Naive thymus-derived CD8-positive, alpha-beta T cell (primary cell): ENCODE measurements around the gene TNNI2. TPM values are rescaled to one million over a fixed set of nuclear protein-coding genes. Genes with fewer than 3 reads are reported as not detected.

Source experiments
- ATAC-seq, 2 donors: fragments of 150-1000 bp; cut with Tn5 transposase in 1 of 2; sonication (Bioruptor Pico), chemical (Tn5 transposase) in 1 of 2; 1 replicate in 1 of 2; 2 replicates in 1 of 2; pipeline ENCODE4 v1.10.0; 2021; ENCODE audit warnings: mild to moderate bottlenecking in 2 of 2, moderate library complexity in 2 of 2
- POLR2A ChIA-PET: fragments of 350-600 bp; sonication (Branson Sonifier 250); formaldehyde crosslinking; loops from one replicate; lab custom pipeline; 2021; ENCODE audit warnings: antibody characterized with exemption; lab: Charles Lee
- DNase-seq, 10 donors: peaks; one replicate each; pipeline versions ENCODE4 v3.0.0 to v3.0.0-alpha.2; 2020 to 2022
- H3K27ac Mint-ChIP-seq, 10 donors: one replicate each; pipeline ENCODE4 v1.8.0; 2020 to 2022; ENCODE audit warnings: mild to moderate bottlenecking in 10 of 10, mixed read lengths in 10 of 10, moderate library complexity in 4 of 10, inconsistent platforms in 1 of 10
- H3K27me3 Mint-ChIP-seq, 5 donors: one replicate each; pipeline ENCODE4 v1.8.0; 2021 to 2022; ENCODE audit warnings: mixed read lengths in 5 of 5
- H3K36me3 Mint-ChIP-seq, 3 donors: one replicate each; pipeline ENCODE4 v1.8.0; 2020 to 2022; ENCODE audit warnings: mixed read lengths in 3 of 3, mild to moderate bottlenecking in 2 of 3, inconsistent platforms in 1 of 3
- H3K4me1 Mint-ChIP-seq, 4 donors: one replicate each; pipeline ENCODE4 v1.8.0; 2021 to 2022; ENCODE audit warnings: mixed read lengths in 4 of 4
- H3K4me3 Mint-ChIP-seq, 10 donors: one replicate each; pipeline ENCODE4 v1.8.0; 2020 to 2022; ENCODE audit warnings: mild to moderate bottlenecking in 10 of 10, mixed read lengths in 10 of 10, moderate library complexity in 6 of 10, inconsistent platforms in 1 of 10
- H3K9me3 Mint-ChIP-seq, 9 donors: one replicate each; pipeline ENCODE4 v1.8.0; 2020 to 2022; ENCODE audit warnings: mixed read lengths in 9 of 9, mild to moderate bottlenecking in 3 of 9, inconsistent platforms in 1 of 9, moderate library complexity in 1 of 9
- polyA plus RNA-seq, 3 donors: library from polyadenylated mRNA; unstranded; fragments of 300-500 nt; fragmentation: Illumina TruSeq; gene quantifications; one replicate each; pipeline ENCODE4 v1.2.3, GENCODE V29; 2021
- total RNA-seq, 8 experiments: library from RNA in 2 of 8; stranded (reverse) in 2 of 8; gene quantifications; one replicate each; pipeline ENCODE4 v1.2.3 and lab custom pipeline; 2021 to 2026

The TNNI2 gene
- total and polyA plus RNA-seq, 5 experiments from 2014 or later = not detected

DNA sequence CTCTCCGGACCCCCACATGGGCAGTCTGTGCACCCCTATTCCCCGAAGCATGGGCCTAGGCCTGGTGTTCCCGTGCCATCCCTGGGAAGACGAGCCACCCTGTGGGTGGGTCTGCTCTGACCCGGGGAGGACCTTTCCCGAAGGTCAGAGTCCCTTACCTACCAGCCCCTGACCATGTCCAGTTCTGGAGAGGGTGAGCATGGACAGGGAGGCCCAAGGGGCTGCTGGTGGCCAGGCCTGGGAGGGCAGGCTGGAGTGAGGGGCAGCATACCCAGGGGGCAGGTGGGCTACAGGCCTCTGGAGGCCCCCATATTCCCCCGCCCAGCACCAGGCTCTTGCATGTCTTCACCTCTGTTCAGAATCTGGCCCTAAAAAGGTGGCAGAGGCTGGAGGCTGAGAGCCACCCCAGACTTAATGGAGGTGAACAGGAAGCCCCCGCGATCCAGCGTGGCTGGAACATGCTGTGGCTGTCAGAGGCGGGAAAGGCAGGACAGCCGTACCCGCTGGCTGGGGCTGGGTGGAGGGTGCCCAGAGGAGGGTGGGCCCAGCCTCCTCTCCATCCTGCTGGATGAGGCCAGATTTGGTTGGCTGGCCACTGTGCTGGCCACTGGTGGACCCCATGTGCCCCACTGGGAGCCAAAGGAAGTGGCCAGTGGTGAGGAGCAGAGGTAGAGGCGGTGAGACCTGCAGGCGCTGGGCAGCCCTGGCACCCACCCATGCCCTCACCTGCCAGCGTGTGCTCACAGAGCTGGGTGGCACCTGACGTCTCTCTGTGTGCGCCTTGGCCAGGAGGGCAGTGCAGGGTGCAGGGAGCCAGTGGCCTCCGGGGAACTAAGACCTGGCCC lies 15.2 kb upstream of the TNNI2 start:
- Mint-ChIP-seq H3K4me1 (peaks cover 0 to 6% (median 0%) of the 10 kb centered on the region in 4 donors), H3K9me3 (peaks cover 0 to 18% (median 4%) of the 10 kb centered on the region in 9 donors), H3K36me3 (peaks cover 0 to 6% (median 0%) of the 10 kb centered on the region in 3 donors)

DNA sequence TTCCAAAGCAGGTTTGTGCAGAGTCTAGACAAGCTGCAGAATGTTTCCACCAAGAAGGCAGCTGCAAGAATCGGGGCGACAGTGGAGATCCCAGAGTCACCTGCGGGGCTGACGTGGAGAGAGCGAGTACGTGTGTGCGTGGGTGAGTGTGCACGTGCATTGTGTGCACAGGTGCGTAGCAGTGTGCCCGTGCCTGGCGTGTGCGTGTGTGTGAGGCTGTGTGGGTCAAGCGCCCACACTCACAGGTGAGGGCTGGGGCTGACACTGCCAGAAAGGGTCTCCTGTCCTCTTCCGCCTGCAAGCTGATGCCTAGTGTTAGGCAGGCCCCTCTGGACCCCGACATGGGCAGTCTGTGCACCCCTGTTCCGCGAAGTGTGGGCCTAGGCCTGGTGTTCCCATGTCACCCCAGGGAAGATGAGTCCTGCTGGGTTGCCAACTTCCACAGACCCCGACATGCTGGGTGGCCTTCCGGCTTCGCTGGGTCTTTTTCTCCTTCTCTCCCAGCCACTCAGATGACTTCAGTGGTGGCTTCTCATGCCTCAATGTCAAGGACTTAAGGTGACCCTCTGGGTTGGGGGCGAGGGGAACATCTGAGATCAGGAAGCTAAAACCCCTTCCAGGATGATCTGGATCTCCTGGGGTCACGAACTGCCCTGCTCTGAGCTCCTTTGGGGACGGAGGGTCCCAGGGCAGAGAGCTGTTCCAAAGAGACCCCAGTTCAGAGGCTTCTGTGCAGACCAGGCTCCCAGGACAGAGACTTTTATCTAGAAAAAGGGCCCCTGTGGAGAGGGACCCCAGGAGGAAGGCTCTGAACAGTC lies 14.4 kb upstream of the TNNI2 start:
- POLR2A ChIA-PET = no interaction called here
- Mint-ChIP-seq H3K27me3 (peaks cover 0 to 16% (median 5%) of the 10 kb centered on the region in 5 donors), H3K4me1 (peaks cover 0 to 6% (median 0%) of the 10 kb centered on the region in 4 donors), H3K36me3 (peaks cover 0 to 2% (median 0%) of the 10 kb centered on the region in 3 donors), H3K27ac (no peak overlapping the region), H3K9me3 (peaks cover 0 to 14% (median 2%) of the 10 kb centered on the region in 9 donors), H3K4me3 (no peak overlapping the region)
- DNase-seq (no peak), ATAC-seq (no peak)

More for the DNA sequence above, 15.2 kb upstream of the TNNI2 start:
- POLR2A ChIA-PET = no interaction called here
- no peak overlapping the region for H3K27ac Mint-ChIP-seq
- DNase-seq (no peak), ATAC-seq (no peak)
- H3K27me3 Mint-ChIP-seq = peaks cover 0 to 9% (median 5%) of the 10 kb centered on the region in 5 donors
- no peak overlapping the region for H3K4me3 Mint-ChIP-seq

DNA sequence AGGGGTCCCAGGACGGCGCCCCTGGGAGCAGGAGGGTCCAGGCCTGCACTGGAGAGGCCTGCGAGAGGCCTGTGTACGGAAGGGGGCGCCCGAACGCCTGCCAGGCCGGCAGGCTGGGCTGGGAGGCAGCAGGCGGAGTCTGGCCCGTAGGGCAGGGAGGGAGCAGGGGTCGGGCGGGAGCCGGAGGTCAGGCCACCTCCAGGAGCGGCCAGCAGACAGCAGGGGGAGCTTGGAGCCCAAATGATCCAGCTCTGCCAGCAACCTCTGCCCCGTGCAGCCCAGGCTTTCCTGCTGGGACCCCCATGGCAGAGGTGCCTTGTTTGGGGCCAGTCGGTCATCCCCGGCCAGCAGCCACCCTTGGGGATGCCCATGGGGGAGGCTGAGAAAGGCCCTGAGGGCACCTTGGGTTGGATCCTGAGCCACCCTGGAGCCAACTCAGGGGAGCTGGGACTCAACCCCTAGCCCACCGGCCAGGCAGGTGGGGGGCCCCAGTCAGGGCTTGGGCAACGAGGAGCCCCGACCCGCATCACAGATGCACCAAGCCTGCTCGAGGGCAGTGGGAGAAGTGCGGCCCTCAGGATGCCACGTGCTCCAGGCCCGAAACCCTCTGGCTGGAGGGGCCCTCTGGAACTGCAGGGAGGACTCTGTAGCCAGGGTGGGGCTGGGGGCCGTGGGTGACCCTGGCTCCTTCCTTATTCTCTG lies 13.6 kb upstream of the TNNI2 start:
- POLR2A ChIA-PET = no interaction called here
- DNase-seq = no peak
- H3K36me3 Mint-ChIP-seq = no peaks in the 10 kb centered on the region

DNA sequence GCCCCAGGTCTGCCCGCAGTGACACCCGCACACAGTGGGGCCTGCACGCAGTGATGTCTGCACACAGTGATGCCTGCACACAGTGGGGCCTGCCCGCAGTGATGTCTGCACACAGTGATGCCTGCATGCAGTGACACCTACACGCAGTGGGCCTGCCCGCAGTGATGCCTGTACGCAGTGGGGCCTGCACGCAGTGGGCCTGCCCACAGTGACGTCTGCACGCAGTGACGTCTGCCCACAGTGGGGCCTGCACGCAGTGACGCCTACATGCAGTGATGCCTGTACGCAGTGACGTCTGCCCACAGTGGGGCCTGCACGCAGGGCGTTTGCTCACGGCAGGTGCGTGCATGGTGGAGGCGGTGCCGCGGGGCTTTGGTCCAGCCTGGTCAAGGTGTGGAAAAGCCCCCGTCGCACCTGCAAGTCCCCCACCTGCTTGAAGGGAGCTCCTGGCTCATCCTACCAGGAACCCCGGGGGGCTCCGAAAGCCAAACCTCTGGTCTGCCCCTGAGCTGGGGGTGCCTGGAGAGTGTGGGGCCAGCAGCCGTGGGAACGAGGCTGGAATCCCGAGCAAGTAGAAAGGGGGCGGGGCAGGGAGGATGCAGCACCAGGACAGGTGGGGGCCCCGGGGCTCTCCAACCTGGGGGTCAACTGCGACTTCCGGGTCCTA lies 12.9 kb upstream of the TNNI2 start:
- Mint-ChIP-seq H3K27ac (no peak overlapping the region), H3K36me3 (no peaks in the 10 kb centered on the region), H3K27me3 (peaks cover 0 to 16% (median 3%) of the 10 kb centered on the region in 5 donors), H3K4me3 (no peak overlapping the region), H3K9me3 (peaks cover 0 to 6% (median 0%) of the 10 kb centered on the region in 9 donors), H3K4me1 (peaks cover 0 to 6% (median 0%) of the 10 kb centered on the region in 4 donors)
- DNase-seq (no peak), ATAC-seq (no peak)
- POLR2A ChIA-PET = no interaction called here

More for the DNA sequence above, 13.6 kb upstream of the TNNI2 start:
- no peak overlapping the region for H3K4me3 Mint-ChIP-seq
- peaks cover 0 to 16% (median 3%) of the 10 kb centered on the region in 5 donors for H3K27me3 Mint-ChIP-seq
- no peak for ATAC-seq
- H3K9me3 Mint-ChIP-seq = peaks cover 0 to 8% (median 0%) of the 10 kb centered on the region in 9 donors
- no peak overlapping the region for H3K27ac Mint-ChIP-seq
- peaks cover 0 to 6% (median 0%) of the 10 kb centered on the region in 4 donors for H3K4me1 Mint-ChIP-seq

DNA sequence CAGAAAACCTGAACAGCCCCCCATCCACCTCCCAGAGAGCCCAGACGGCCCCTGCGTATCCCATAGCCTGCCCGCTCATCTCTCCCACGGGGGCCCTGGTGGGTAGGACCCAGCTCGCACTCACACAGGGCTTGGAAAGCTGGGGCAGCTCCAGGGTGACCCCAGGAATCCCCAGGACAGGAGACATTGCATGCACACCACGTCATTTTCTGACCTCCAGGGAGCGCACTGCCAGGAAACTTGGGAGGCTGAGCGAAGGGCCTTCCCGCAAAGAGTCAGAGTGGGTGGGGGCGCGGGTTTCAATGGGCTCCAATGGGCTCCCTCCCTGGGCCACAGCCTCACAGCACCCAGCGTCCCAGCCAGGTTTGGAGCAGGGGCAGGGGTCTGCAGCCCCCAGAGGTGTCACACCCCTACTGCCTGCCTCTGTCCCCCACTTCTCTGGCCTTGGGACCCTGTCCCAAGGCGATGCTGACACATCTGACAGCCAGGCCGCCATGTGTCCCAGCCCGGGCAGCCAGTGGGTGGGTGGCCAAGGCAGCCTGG lies 12.2 kb upstream of the TNNI2 start:
- DNase-seq = no peak
- Mint-ChIP-seq H3K36me3 (no peaks in the 10 kb centered on the region), H3K4me1 (peaks cover 0 to 5% (median 0%) of the 10 kb centered on the region in 4 donors), H3K27me3 (peaks cover 0 to 16% (median 3%) of the 10 kb centered on the region in 5 donors), H3K9me3 (no peaks in the 10 kb centered on the region), H3K4me3 (peak overlapping the region in 1 of 10 donors; percentile 20), H3K27ac (no peak overlapping the region)
- POLR2A ChIA-PET = interaction anchor here (1.0 kb wide), 1 partner anchor 133 kb away, joined by 3 read pairs; no protein-coding TSS in a partner anchor
- ATAC-seq = no peak

DNA sequence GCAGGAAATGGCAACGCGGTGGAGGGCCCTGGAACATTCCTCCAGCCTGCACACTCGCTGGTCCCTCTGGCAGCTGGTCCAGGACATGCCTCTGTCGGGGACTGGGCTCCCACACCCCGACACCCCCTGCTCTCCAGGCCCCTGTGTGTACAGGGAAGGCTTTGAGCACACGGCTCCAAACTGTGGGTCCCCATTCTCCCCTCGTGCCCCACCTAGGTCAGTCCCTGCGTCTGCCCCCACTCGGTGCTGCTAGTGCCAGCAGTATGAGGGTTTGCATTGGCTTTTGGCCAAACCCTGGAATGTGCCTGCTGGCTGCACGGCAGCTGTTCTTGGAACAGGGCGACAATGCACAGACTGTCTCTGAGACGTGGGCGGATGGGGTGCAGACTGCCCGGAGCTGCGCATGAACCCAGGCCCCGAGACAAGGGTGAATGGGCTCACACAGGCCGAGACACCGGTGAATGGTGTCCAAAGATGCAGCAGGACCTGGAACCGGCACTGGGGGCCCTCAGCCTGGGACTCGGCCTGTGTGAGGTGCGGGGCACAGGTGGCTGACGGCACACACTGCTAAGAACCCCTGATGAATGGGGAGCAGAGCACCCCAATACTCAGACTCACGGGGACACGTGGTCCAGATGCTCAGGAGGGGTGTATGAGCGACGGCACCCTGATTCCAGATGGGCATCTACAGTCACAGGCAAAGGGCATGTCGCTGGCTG lies 11.5 kb upstream of the TNNI2 start:
- Mint-ChIP-seq H3K27me3 (peaks cover 2 to 16% (median 3%) of the 10 kb centered on the region in 5 donors), H3K4me3 (no peak overlapping the region), H3K4me1 (peaks cover 0 to 6% (median 3%) of the 10 kb centered on the region in 4 donors), H3K9me3 (no peaks in the 10 kb centered on the region), H3K36me3 (no peaks in the 10 kb centered on the region), H3K27ac (peak overlapping the region in 1 of 10 donors; percentile 40)
- POLR2A ChIA-PET = interaction anchor here (1.0 kb wide), 1 partner anchor 133 kb away, joined by 3 read pairs; no protein-coding TSS in a partner anchor
- DNase-seq (no peak), ATAC-seq (no peak)

DNA sequence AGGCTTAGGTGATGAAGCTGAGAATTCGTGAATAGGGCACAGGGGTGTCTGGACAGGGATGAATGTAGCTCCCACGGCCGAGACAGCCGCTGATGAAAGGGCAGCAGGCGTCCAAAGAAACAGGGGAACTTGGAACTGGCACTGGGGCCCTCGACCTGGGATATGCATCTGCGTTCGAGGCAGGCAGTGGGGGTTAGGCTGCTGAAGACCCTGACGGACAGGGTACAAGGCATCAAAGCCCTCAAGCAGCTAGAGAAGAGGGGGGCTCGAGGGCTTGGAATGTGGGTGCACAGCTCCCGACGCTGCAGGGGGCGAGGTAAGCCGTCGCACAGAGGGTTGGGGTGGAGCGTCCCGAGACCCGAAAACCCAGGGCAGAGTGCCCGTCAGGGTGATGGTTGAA lies 10.8 kb upstream of the TNNI2 start:
- H3K27me3 Mint-ChIP-seq = peaks cover 2 to 16% (median 4%) of the 10 kb centered on the region in 5 donors
- peaks cover 0 to 6% (median 3%) of the 10 kb centered on the region in 4 donors for H3K4me1 Mint-ChIP-seq
- no peaks in the 10 kb centered on the region for H3K9me3 Mint-ChIP-seq
- DNase-seq (no peak), ATAC-seq (no peak)
- H3K4me3 Mint-ChIP-seq = no peak overlapping the region
- H3K27ac Mint-ChIP-seq = no peak overlapping the region
- POLR2A ChIA-PET = no interaction called here
- no peaks in the 10 kb centered on the region for H3K36me3 Mint-ChIP-seq

DNA sequence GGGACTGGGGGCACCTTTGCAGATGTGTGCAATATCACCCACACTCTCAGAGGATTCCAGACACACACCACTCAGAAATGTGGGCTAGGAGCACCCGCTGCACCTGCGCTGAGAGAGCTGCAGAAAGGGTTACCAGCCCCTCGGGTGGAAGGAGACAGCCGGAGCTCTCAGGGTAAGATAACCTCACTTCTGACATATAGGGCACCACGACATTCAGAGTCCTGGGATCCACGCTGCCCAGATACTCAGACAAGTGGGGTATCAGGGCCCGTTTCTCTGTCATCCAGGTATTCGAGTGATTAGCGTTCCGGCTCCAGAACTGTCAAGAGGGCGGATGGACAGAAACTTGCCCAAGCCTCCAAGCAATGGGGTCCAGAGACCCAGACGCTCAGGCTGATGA lies 10.2 kb upstream of the TNNI2 start:
- ATAC-seq = no peak
- POLR2A ChIA-PET = no interaction called here
- Mint-ChIP-seq H3K9me3 (no peaks in the 10 kb centered on the region), H3K27ac (no peak overlapping the region), H3K4me1 (peaks cover 0 to 6% (median 3%) of the 10 kb centered on the region in 4 donors), H3K4me3 (no peak overlapping the region), H3K36me3 (no peaks in the 10 kb centered on the region), H3K27me3 (peaks cover 2 to 16% (median 5%) of the 10 kb centered on the region in 5 donors)
- DNase-seq = no peak

DNA sequence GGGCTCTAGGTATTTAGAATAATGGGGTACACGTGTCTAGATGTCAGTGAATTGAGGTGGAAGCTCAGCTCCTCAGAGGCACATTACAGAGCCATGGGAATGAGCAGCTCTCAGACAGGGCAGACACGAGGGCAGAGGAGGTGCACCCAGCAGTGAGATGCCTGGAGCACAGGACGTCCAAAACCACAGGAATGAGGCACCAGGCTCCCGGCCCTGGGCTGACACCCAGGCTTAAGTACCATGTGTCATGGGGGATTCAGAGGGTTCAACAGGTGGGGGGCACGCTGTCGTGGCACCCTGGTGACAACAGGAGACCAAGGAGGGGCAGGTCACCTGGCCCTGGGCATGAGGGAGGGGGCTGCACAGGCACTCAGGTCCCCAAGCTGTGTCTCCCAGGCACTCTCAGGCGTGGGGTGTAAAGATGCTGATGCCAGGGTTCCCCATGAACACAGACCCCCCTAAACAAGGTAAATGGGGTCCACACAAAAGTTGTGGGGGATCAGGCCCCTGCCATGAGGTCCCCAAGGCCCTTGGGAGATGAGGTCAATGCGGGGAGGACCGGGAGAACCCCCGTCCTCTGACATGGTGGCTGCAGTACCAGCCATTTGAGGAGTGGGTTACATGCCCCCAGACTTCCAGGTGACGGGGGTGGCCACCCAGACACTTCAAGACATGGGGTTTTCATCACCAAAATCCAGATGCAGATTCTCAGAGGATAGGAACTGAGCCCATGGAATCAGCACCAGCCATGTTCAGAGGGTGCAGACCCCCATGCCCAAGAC lies 9.6 kb upstream of the TNNI2 start:
- DNase-seq (no peak), ATAC-seq (no peak)
- H3K4me1 Mint-ChIP-seq = peaks cover 0 to 6% (median 2%) of the 10 kb centered on the region in 4 donors
- H3K27me3 Mint-ChIP-seq = peaks cover 2 to 16% (median 5%) of the 10 kb centered on the region in 5 donors
- H3K36me3 Mint-ChIP-seq = no peaks in the 10 kb centered on the region
- POLR2A ChIA-PET = no interaction called here
- no peak overlapping the region for H3K4me3 Mint-ChIP-seq
- H3K27ac Mint-ChIP-seq = no peak overlapping the region
- H3K9me3 Mint-ChIP-seq = no peaks in the 10 kb centered on the region

DNA sequence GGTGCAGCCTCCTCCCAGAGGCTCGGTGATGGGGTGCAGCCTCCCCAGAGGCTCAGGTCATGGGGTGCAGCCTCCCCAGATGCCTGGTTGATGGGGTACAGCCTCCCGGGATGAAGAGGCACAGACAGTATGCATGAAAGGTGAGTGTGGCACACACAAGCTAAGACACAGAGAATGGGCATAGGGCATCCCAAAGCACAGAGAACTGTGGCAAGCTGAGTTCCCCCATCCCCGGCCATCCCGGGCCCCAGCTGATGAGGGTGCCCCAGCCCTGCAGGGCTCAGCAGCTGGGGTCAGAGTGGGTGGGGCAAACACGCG lies 8.8 kb upstream of the TNNI2 start:
- H3K27ac Mint-ChIP-seq = no peak overlapping the region
- no peaks in the 10 kb centered on the region for H3K36me3 Mint-ChIP-seq
- peaks cover 2 to 16% (median 5%) of the 10 kb centered on the region in 5 donors for H3K27me3 Mint-ChIP-seq
- H3K4me3 Mint-ChIP-seq = no peak overlapping the region
- POLR2A ChIA-PET = interaction anchor here (1.8 kb wide), 1 partner anchor 136 kb away, joined by 7 read pairs; no protein-coding TSS in a partner anchor
- peaks cover 0 to 6% (median 2%) of the 10 kb centered on the region in 4 donors for H3K4me1 Mint-ChIP-seq
- no peak for DNase-seq
- no peaks in the 10 kb centered on the region for H3K9me3 Mint-ChIP-seq
- ATAC-seq = no peak
